ENCODE results near the gene PLA2G2D.

GRCh38 chr1:20165522-20165951, 46.2 kb upstream of the PLA2G2D start:
- TF ChIP-seq CTCF (conservative IDR thresholded peaks at IDR 0.05; ENCODE audit: low read length): peak; percentile 75
- no peak for TF ChIP-seq EZH2phosphoT487 (IDR thresholded peaks at IDR 0.05; ENCODE audit: borderline replicate concordance)
